AG09319 (cell line): ENCODE results near the gene ITGB3.

Experiments
- DNase-seq: peaks from one replicate; pipeline ENCODE4 v3.0.0-alpha.2; 2010; ENCODE audit warnings: low read depth; ENCODE audit errors: extremely low read depth
- TF ChIP-seq, protein P1 (sequence below): IDR thresholded peaks from 2 replicates; pipeline ENCODE4 v1.5.1; 2011; ENCODE audit warnings: low read depth, mild to moderate bottlenecking, inconsistent platforms, low read length, moderate library complexity

The ITGB3 gene

DNA sequence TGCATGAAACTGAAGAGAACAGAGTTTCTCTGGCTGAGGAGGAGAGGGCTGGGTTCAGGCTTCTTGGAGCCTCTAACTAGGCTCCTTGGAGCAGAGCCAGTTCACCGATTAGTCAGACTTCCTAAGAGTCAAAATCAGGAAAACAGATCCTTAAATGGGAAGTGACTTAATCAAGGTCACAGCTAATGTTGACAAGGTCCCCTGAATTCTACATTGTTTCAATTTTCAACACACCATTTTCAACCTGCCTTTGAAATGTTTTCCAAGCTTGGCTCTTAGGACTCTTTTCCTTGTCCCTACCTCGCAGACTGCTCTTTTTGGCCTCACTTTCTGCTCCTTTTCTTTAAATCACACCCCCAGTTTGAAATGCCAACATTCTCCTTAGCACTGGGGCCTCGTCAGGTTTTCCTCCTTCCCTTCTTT, 28.2 kb upstream of the ITGB3 start:
- no peak for DNase-seq
- TF ChIP-seq, protein P1, sequence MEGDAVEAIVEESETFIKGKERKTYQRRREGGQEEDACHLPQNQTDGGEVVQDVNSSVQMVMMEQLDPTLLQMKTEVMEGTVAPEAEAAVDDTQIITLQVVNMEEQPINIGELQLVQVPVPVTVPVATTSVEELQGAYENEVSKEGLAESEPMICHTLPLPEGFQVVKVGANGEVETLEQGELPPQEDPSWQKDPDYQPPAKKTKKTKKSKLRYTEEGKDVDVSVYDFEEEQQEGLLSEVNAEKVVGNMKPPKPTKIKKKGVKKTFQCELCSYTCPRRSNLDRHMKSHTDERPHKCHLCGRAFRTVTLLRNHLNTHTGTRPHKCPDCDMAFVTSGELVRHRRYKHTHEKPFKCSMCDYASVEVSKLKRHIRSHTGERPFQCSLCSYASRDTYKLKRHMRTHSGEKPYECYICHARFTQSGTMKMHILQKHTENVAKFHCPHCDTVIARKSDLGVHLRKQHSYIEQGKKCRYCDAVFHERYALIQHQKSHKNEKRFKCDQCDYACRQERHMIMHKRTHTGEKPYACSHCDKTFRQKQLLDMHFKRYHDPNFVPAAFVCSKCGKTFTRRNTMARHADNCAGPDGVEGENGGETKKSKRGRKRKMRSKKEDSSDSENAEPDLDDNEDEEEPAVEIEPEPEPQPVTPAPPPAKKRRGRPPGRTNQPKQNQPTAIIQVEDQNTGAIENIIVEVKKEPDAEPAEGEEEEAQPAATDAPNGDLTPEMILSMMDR: no peak

DNA sequence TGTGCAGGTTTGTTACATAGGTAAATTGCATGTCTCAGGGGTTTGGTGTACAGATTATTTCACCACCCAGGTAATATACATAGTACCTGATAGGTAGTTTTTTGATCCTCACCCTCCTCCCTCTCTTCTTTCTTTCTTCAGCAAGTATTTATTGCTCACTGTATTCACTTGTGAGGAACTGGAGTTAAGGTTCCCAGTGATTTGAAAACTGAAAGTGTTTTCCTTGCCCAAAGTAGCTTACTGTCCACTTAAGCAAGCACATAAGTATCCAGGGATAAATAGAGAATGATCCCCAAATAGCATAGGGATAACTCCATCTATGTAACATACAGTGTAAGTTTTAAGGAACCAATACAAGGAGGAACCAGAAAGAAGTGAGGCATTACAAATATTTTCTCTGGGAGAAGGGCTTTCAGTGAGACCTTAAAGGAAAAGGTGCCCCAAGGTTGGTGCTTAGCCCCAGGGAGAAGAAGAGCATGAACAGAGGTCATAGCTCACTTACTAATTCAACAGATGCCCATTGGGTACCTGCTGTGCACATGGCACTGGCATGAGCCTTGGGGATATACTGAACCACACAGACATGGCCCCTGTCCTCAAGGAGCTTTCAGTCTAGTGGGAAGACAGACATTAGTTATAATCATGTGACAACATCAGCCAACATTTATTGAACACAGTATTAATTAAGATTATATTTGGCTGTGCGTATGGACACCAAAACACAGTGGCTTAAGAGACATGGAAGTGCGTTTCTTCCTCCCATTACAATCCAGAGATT, 27.5 kb upstream of the ITGB3 start:
- TF ChIP-seq, protein P1: no peak
- DNase-seq: no peak

DNA sequence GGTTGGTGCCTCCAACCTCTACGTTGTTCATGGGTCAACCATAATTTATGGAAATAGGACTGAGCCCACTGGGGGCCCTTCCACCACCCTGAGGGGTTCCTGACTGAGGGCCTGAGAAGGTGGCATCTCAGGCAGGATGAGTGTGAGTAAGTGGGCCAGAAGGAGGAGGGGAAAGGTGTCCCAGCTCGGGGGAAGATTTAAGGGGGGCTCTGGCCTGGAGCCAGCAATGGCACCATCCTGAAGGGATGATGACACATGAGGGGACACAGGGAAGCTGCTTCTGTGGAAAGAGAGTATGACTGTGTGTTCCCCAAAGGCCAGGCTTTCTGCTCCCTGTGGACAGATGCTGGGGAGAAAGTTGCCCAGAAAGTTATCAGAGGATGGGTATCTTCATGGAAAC, 25.8 kb upstream of the ITGB3 start:
- TF ChIP-seq, protein P1: no peak
- DNase-seq: no peak

DNA sequence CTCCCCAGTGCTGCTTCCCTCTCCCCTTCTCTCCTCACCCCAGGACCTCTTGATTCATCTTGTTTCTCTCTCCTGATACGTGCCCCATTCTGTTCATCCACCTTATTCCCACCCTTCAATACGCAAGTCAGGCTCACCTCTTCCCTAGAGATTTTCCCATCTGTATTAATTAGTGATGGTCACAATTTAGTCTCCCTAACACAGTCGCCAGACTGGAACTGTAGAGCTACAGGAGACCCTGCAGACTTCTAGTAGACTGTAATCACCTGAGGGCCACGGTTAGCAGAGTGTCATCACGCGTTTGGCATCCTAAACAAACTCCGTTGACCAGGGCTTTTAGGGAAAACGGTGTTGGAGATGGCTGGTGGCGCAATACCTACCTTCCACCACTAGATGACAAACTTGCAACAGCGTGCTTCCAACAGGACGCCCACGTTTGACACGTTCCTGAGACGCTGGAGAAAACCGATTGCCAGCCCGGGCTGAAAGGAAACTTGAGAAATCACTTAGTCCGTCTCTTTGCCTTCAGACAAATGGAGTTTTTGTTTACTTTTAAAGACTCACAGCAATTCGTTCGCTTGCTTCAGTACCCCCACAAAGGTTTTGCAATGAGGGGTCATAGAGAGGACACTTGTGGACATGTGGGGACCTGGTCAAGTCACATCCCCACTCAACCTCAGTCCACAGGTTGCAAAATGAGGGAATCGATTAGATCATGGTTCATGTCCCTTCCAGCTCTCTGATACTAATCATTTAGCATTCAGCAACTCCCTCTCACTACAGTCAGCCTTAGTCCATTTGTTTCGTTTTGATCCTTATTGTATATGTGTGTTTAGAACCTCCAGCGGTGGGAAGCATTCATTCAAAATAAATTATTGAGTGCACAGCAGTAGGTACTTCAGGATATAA, 23.8 kb upstream of the ITGB3 start:
- peak; percentile 88 for DNase-seq
- TF ChIP-seq, protein P1: peak; percentile 100

DNA sequence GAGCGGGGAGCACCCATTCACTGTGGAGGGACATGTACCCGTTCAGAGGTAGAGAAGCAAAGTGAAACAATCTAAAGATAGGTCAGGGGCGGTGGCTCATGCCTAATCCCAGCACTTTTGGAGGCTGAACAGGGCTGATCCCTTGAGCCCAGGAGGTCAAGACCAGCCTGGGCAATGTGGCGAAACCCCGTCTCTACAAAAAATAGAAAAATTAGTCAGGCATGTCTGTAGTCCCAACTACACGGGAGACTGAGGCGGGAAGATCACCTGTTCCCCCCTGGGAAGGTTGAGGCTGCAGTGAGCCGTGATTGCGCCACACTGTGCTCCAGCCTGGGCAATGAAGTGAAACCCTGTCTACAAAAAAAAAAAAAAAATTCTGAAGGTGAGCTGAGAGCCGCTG, 22.8 kb upstream of the ITGB3 start:
- no peak for DNase-seq
- TF ChIP-seq, protein P1: no peak

DNA sequence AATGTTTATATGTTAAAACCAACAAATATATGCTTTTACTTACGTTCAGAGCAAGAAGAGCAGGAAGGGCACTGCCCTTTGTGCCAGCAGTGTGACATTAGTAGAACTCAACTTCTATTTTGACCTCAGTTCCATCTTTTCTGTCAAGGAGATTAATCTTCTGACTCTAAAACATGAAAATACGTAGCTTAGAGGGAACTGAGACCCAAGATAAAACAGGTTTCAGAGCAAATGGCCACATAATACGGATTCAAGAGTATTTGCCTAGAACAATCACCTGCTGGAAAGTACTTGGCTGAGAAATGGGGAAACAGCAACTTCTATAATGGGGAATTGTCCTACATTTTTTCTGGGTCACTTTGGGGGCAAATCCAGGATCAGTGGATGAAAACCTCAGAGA, 22.3 kb upstream of the ITGB3 start:
- TF ChIP-seq, protein P1: no peak
- no peak for DNase-seq

DNA sequence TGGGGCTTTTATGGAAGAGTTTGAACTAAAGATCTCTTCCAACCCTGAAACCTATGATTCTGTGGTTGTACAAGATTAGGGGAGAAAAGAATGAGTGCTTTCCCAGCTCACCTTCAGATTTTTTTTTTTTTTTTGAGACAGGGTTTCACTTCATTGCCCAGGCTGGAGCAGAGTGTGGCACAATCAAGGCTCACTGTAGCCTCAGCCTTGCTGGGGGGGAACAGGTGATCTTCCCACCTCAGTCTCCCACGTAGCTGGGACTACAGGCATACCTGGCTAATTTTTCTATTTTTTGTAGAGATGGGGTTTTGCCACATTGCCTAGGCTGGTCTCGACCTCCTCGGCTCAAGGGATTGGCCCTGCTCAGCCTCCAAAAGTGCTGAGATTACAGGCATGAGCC, 21.8 kb upstream of the ITGB3 start:
- no peak for DNase-seq
- TF ChIP-seq, protein P1: no peak
